DOHH2 (cell line): ENCODE measurements around the gene LTC4S.

Experiments
- H3F3A ChIP-seq: fragments of 200-600 bp; sonication (generic), shearing (Covaris generic); 2 replicates; pipeline ENCODE4 v1.6.0; 2016; ENCODE audit warnings: antibody characterized with exemption, mild to moderate bottlenecking; ENCODE audit not compliant: control insufficient read depth, insufficient read depth
- H3K27ac ChIP-seq: fragments of 200-600 bp; sonication (generic); 2 replicates; pipeline ENCODE4 v1.5.1; 2014; ENCODE audit warnings: low read depth, mild to moderate bottlenecking, low read length, moderate library complexity
- H3K27me3 ChIP-seq: fragments of 200-600 bp; sonication (generic); 2 replicates; pipeline ENCODE4 v1.6.1; 2014; ENCODE audit warnings: mild to moderate bottlenecking, low read length, mixed read lengths; ENCODE audit not compliant: control insufficient read depth
- H3K36me3 ChIP-seq: fragments of 200-600 bp; sonication (generic); 2 replicates; pipeline ENCODE4 v1.6.1; 2014; ENCODE audit warnings: mild to moderate bottlenecking, low read length, moderate library complexity, mixed read lengths; ENCODE audit not compliant: control insufficient read depth
- H3K4me1 ChIP-seq: fragments of 200-600 bp; sonication (generic); 2 replicates; pipeline ENCODE4 v1.6.1; 2014; ENCODE audit warnings: mild to moderate bottlenecking, low read length, mixed read lengths; ENCODE audit not compliant: control insufficient read depth
- H3K4me2 ChIP-seq: fragments of 200-600 bp; sonication (generic); 2 replicates; pipeline ENCODE4 v1.6.0; 2014; ENCODE audit warnings: mild to moderate bottlenecking, low read length, moderate library complexity
- H3K4me3 ChIP-seq: fragments of 200-600 bp; sonication (generic); 2 replicates; pipeline ENCODE4 v1.5.1; 2014; ENCODE audit warnings: mild to moderate bottlenecking, low read length, mixed read lengths
- H3K79me2 ChIP-seq: fragments of 200-600 bp; sonication (generic); 2 replicates; pipeline ENCODE4 v1.6.1; 2014; ENCODE audit warnings: mild to moderate bottlenecking, low read length, mixed read lengths; ENCODE audit not compliant: control insufficient read depth
- H3K9me2 ChIP-seq: fragments of 200-600 bp; sonication (generic); replicated peaks from 2 replicates; pipeline ENCODE4 v1.6.1; 2014; ENCODE audit warnings: mild to moderate bottlenecking, low read length, mixed read lengths; ENCODE audit not compliant: control insufficient read depth
- H3K9me3 ChIP-seq: fragments of 200-600 bp; sonication (generic); 2 replicates; pipeline ENCODE4 v1.6.1; 2014; ENCODE audit warnings: antibody characterized with exemption, low read length, mixed read lengths; ENCODE audit not compliant: control insufficient read depth, insufficient read depth
- H4K20me1 ChIP-seq: fragments of 200-600 bp; sonication (generic); 2 replicates; pipeline ENCODE4 v1.6.0; 2014; ENCODE audit warnings: low read depth, mild to moderate bottlenecking, antibody characterized with exemption, low read length, moderate library complexity; ENCODE audit not compliant: control insufficient read depth, insufficient read depth
- CTCF ChIP-seq: fragments of 200-600 bp; sonication (generic); IDR thresholded peaks from one replicate; pipeline ENCODE4 v1.5.1; 2014; ENCODE audit warnings: antibody characterized with exemption, mild to moderate bottlenecking, low read depth, low read length; ENCODE audit not compliant: poor library complexity, severe bottlenecking
- EZH2phosphoT487 ChIP-seq: fragments of 200-600 bp; sonication (generic); IDR thresholded peaks from 2 replicates; pipeline ENCODE4 v1.6.1; 2017; ENCODE audit warnings: borderline replicate concordance, mild to moderate bottlenecking, antibody characterized with exemption, low read length, moderate library complexity, mixed read lengths

LTC4S gene

GRCh38 chr5:179816796-179817469 is 23.1 kb downstream of the LTC4S start:
- Histone ChIP-seq H3F3A (peaks cover 5% of the 10 kb centered on the region; the same call in 1 of the 2 replicates), H3K4me2 (peak overlapping the region; percentile 10), H3K4me3 (no peak overlapping the region), H3K4me1 (peaks cover 30% of the 10 kb centered on the region), H4K20me1 (peaks cover 3% of the 10 kb centered on the region; the same call in 1 of the 2 replicates), H3K36me3 (peaks cover 8% of the 10 kb centered on the region), H3K79me2 (peaks cover 15% of the 10 kb centered on the region), H3K9me3 (no peaks in the 10 kb centered on the region), H3K27ac (no peak overlapping the region), H3K27me3 (no peaks in the 10 kb centered on the region), H3K9me2 (no peaks in the 10 kb centered on the region)
- TF ChIP-seq CTCF, result no peak
- TF ChIP-seq EZH2phosphoT487, result no peak

DNA sequence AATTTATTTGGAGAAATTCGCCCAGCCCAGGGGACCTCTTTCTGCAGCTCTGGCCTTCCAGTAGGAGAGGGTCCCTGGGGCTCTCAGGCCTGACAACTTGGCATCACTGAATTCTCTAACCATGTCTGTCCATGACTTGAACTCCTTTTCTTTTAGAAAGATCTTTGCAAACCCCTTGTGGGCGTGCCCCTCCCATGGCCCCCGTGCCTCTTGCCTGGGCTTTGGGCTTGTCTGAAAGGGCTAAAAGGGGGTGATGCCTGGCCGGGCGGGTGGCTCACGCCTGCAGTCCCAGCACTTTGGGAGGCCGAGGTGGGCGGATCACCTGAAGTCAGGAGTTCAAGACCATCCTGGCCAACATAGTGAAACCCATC is 23.7 kb downstream of the LTC4S start:
- peak overlapping the region; percentile 10 for H3K4me2 ChIP-seq
- peaks cover 8% of the 10 kb centered on the region; the same call in 1 of the 2 replicates for H4K20me1 ChIP-seq
- H3K4me3 ChIP-seq, result no peak overlapping the region

DNA sequence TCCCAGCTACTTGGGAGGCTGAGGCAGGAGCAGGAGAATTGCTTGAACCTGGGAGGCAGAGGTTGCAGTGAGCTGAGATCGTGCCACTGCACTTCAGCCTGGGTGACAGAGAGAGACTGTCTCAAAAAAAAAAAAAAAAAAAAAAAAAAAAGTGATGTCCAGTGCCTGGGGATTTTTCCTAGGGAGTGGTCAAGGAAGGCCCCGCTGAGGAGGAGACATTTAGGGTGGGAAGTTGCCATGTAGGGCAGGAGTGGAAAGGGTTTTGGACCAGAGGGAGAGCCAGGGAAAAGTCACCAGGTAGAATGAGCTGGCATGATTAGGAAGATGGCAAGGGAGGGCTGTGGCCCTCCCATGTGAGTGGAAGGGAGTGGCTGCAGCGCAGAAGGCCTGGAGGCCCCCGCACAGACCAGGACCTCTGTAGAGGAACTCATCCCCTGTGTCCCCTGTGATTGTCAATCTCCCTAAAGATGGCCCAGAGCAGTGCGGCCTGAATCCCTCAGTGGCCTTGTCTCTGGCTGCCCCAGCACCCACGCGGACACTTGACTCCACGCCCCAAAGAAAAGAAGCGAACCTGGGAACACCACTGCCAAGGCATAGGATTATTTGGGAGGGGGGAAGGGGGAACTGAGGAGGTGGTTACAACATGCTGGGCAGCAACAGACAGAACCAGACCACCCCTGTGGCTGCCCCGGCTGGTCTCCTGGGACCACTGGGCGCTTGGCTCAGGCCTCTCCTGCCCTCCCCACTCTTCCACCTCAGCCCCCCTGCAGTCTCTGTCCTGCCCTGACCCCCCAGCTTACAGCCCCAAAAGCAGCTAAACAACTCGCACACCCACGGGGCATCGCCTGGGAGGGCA is 24.3 kb downstream of the LTC4S start:
- Histone ChIP-seq H3F3A (peaks cover 8% of the 10 kb centered on the region; the same call in 1 of the 2 replicates), H3K4me1 (peaks cover 37% of the 10 kb centered on the region), H3K4me2 (peak overlapping the region; percentile 98), H3K27ac (no peak overlapping the region), H3K79me2 (peaks cover 27% of the 10 kb centered on the region), H3K4me3 (peak overlapping the region; percentile 75), H3K27me3 (no peaks in the 10 kb centered on the region), H4K20me1 (peaks cover 12% of the 10 kb centered on the region; the same call in 1 of the 2 replicates), H3K9me3 (no peaks in the 10 kb centered on the region), H3K9me2 (no peaks in the 10 kb centered on the region), H3K36me3 (peaks cover 11% of the 10 kb centered on the region; the same call in 1 of the 2 replicates)
- TF ChIP-seq EZH2phosphoT487 (no peak), CTCF (no peak)

More for the DNA sequence above, 23.7 kb downstream of the LTC4S start:
- peaks cover 8% of the 10 kb centered on the region for H3K36me3 ChIP-seq
- H3K79me2 ChIP-seq, result peaks cover 21% of the 10 kb centered on the region
- H3K27ac ChIP-seq, result no peak overlapping the region
- H3K9me2 ChIP-seq, result no peaks in the 10 kb centered on the region
- peaks cover 8% of the 10 kb centered on the region; the same call in 1 of the 2 replicates for H3F3A ChIP-seq
- no peaks in the 10 kb centered on the region for H3K27me3 ChIP-seq
- H3K4me1 ChIP-seq, result peaks cover 35% of the 10 kb centered on the region
- TF ChIP-seq EZH2phosphoT487, result no peak
- no peaks in the 10 kb centered on the region for H3K9me3 ChIP-seq
